Astrocyte (in vitro differentiated cells and primary cell): ENCODE measurements around the gene FOXP2. TPM values are rescaled to one million over a fixed set of nuclear protein-coding genes. Genes with fewer than 3 reads are reported as not detected.

Experiments
- DNase-seq: peaks from one replicate; pipeline ENCODE4 v3.0.0-alpha.2; 2010; ENCODE audit warnings: low read depth
- FAIRE-seq: peaks from 2 replicates; lab custom pipeline; 2011; peaks lifted over from hg19 to GRCh38; lab: Jason Lieb, UNC
- H2AFZ ChIP-seq: 2 replicates; pipeline ENCODE4 v1.6.0; 2012; ENCODE audit warnings: low read depth, low read length, inconsistent platforms
- H3K27ac ChIP-seq: 2 replicates; pipeline ENCODE4 v1.5.1; 2011; ENCODE audit warnings: low read depth, low read length, inconsistent platforms
- H3K27me3 ChIP-seq: 2 replicates; pipeline ENCODE4 v1.6.0; 2011; ENCODE audit warnings: low read length, inconsistent platforms; ENCODE audit not compliant: insufficient read depth
- H3K36me3 ChIP-seq: 2 replicates; pipeline ENCODE4 v1.5.1; 2011; ENCODE audit warnings: low read length, inconsistent platforms; ENCODE audit not compliant: insufficient read depth
- H3K4me1 ChIP-seq: 2 replicates; pipeline ENCODE4 v1.5.1; 2011; ENCODE audit warnings: low read length, inconsistent platforms; ENCODE audit not compliant: insufficient read depth
- H3K4me2 ChIP-seq: 2 replicates; pipeline ENCODE4 v1.6.0; 2012; ENCODE audit warnings: low read length, inconsistent platforms
- H3K4me3 ChIP-seq: 2 replicates; pipeline ENCODE4 v1.5.1; 2011; ENCODE audit warnings: low read depth, mild to moderate bottlenecking, low read length, inconsistent platforms; ENCODE audit not compliant: insufficient read depth
- H3K79me2 ChIP-seq: 2 replicates; pipeline ENCODE4 v1.6.0; 2012; ENCODE audit warnings: mild to moderate bottlenecking, low read length, inconsistent platforms; ENCODE audit not compliant: insufficient read depth
- H3K9ac ChIP-seq: 2 replicates; pipeline ENCODE4 v1.6.0; 2012; ENCODE audit warnings: mild to moderate bottlenecking, low read length, inconsistent platforms
- H3K9me3 ChIP-seq: 2 replicates; pipeline ENCODE4 v1.5.1; 2012; ENCODE audit warnings: low read depth, mild to moderate bottlenecking, low read length, inconsistent platforms; ENCODE audit not compliant: insufficient read depth
- H4K20me1 ChIP-seq: 2 replicates; pipeline ENCODE4 v1.6.0; 2012; ENCODE audit warnings: low read length, inconsistent platforms; ENCODE audit not compliant: insufficient read depth
- H3K27ac Mint-ChIP-seq: one replicate; pipeline ENCODE4 v1.8.0; 2021; ENCODE audit warnings: mild to moderate bottlenecking, mixed read lengths; ENCODE audit not compliant: unreplicated experiment
- H3K27me3 Mint-ChIP-seq: one replicate; pipeline ENCODE4 v1.8.0; 2021; ENCODE audit warnings: low read depth, mixed read lengths; ENCODE audit not compliant: unreplicated experiment
- H3K36me3 Mint-ChIP-seq: one replicate; pipeline ENCODE4 v1.8.0; 2021; ENCODE audit warnings: low read depth, mixed read lengths; ENCODE audit not compliant: unreplicated experiment
- H3K4me1 Mint-ChIP-seq: one replicate; pipeline ENCODE4 v1.8.0; 2021; ENCODE audit warnings: low read depth, mixed read lengths; ENCODE audit not compliant: unreplicated experiment
- H3K4me3 Mint-ChIP-seq: one replicate; pipeline ENCODE4 v1.8.0; 2021; ENCODE audit warnings: mild to moderate bottlenecking, moderate library complexity, mixed read lengths; ENCODE audit not compliant: unreplicated experiment
- H3K9me3 Mint-ChIP-seq: one replicate; pipeline ENCODE4 v1.8.0; 2021; ENCODE audit warnings: mild to moderate bottlenecking, mixed read lengths; ENCODE audit not compliant: unreplicated experiment
- CTCF ChIP-seq: IDR thresholded peaks from 2 replicates; pipeline ENCODE4 v1.5.1; 2011; ENCODE audit warnings: low read depth, mild to moderate bottlenecking, inconsistent platforms, low read length, moderate library complexity; ENCODE audit not compliant: insufficient read depth
- EZH2 ChIP-seq: IDR thresholded peaks from 2 replicates; pipeline ENCODE4 v1.6.1; 2012; ENCODE audit warnings: mild to moderate bottlenecking, low read length, inconsistent platforms; ENCODE audit not compliant: insufficient read depth
- total RNA-seq: library from RNA; stranded (reverse); gene quantifications from 2 replicates; pipeline ENCODE4 v1.2.1, GENCODE V29; 2021

FOXP2 gene
- total RNA-seq, 1 donor from 2014 or later, result 3.4 TPM

- H3K27ac ChIP-seq, result no peak overlapping the region
- no peak overlapping the region for H2AFZ ChIP-seq
- no peaks in the 10 kb centered on the region for H3K4me1 Mint-ChIP-seq
- peak; percentile 21 for DNase-seq
- H4K20me1 ChIP-seq, result no peaks in the 10 kb centered on the region
- H3K79me2 ChIP-seq, result no peaks in the 10 kb centered on the region
- no peaks in the 10 kb centered on the region for H3K36me3 ChIP-seq
- no peaks in the 10 kb centered on the region for H3K9me3 ChIP-seq
- TF ChIP-seq EZH2 (no peak), CTCF (no peak)
- H3K4me3 Mint-ChIP-seq, result no peak overlapping the region
- no peak overlapping the region for H3K4me3 ChIP-seq
- H3K27me3 Mint-ChIP-seq, result no peaks in the 10 kb centered on the region
- no peak overlapping the region for H3K4me2 ChIP-seq
- H3K36me3 Mint-ChIP-seq, result no peaks in the 10 kb centered on the region
- peak overlapping the region; percentile 27 for H3K27ac Mint-ChIP-seq
- H3K27me3 ChIP-seq, result no peaks in the 10 kb centered on the region
- no peak for FAIRE-seq
- H3K9me3 Mint-ChIP-seq, result peaks cover 7% of the 10 kb centered on the region
- no peaks in the 10 kb centered on the region for H3K4me1 ChIP-seq
- no peak overlapping the region for H3K9ac ChIP-seq
Observed at GRCh38 chr7:114703677-114704076, 289.1 kb downstream of the FOXP2 start.

- H3K4me2 ChIP-seq, result no peak overlapping the region
- no peaks in the 10 kb centered on the region for H3K27me3 ChIP-seq
- DNase-seq (no peak), FAIRE-seq (no peak)
- H2AFZ ChIP-seq, result no peak overlapping the region
- Mint-ChIP-seq H3K27ac (no peak overlapping the region), H3K9me3 (peaks cover 7% of the 10 kb centered on the region), H3K36me3 (no peaks in the 10 kb centered on the region), H3K4me1 (peaks cover 17% of the 10 kb centered on the region), H3K27me3 (no peaks in the 10 kb centered on the region), H3K4me3 (no peak overlapping the region)
- H3K27ac ChIP-seq, result no peak overlapping the region
- TF ChIP-seq EZH2 (no peak), CTCF (no peak)
- H3K4me1 ChIP-seq, result no peaks in the 10 kb centered on the region
- no peaks in the 10 kb centered on the region for H3K9me3 ChIP-seq
- H4K20me1 ChIP-seq, result no peaks in the 10 kb centered on the region
- H3K36me3 ChIP-seq, result no peaks in the 10 kb centered on the region
- no peak overlapping the region for H3K4me3 ChIP-seq
- H3K9ac ChIP-seq, result no peak overlapping the region
- H3K79me2 ChIP-seq, result no peaks in the 10 kb centered on the region
Observed at GRCh38 chr7:114708646-114709045, 294.0 kb downstream of the FOXP2 start.

- no peaks in the 10 kb centered on the region for H3K79me2 ChIP-seq
- no peaks in the 10 kb centered on the region for H4K20me1 ChIP-seq
- no peak overlapping the region for H2AFZ ChIP-seq
- Mint-ChIP-seq H3K27ac (no peak overlapping the region), H3K4me3 (no peak overlapping the region), H3K4me1 (peaks cover 17% of the 10 kb centered on the region), H3K36me3 (no peaks in the 10 kb centered on the region), H3K27me3 (no peaks in the 10 kb centered on the region), H3K9me3 (peaks cover 2% of the 10 kb centered on the region)
- H3K36me3 ChIP-seq, result no peaks in the 10 kb centered on the region
- H3K27me3 ChIP-seq, result no peaks in the 10 kb centered on the region
- TF ChIP-seq EZH2, result no peak
- TF ChIP-seq CTCF, result no peak
- H3K4me2 ChIP-seq, result no peak overlapping the region
- no peak overlapping the region for H3K9ac ChIP-seq
- no peaks in the 10 kb centered on the region for H3K9me3 ChIP-seq
- FAIRE-seq (no peak), DNase-seq (no peak)
- H3K27ac ChIP-seq, result no peak overlapping the region
- no peak overlapping the region for H3K4me3 ChIP-seq
- no peaks in the 10 kb centered on the region for H3K4me1 ChIP-seq
Observed at GRCh38 chr7:114710499-114710898, 295.9 kb downstream of the FOXP2 start.
